HG02970 (cell line): ENCODE measurements around the gene RPS6KB2.

Experiments
- ATAC-seq: cut with Tn5 transposase; IDR thresholded peaks from one replicate; pipeline ENCODE4 v1.9.1; 2021; ENCODE audit warnings: mild to moderate bottlenecking, moderate library complexity, moderate number of reproducible peaks; ENCODE audit not compliant: unreplicated experiment, low FRiP score

Gene RPS6KB2

DNA sequence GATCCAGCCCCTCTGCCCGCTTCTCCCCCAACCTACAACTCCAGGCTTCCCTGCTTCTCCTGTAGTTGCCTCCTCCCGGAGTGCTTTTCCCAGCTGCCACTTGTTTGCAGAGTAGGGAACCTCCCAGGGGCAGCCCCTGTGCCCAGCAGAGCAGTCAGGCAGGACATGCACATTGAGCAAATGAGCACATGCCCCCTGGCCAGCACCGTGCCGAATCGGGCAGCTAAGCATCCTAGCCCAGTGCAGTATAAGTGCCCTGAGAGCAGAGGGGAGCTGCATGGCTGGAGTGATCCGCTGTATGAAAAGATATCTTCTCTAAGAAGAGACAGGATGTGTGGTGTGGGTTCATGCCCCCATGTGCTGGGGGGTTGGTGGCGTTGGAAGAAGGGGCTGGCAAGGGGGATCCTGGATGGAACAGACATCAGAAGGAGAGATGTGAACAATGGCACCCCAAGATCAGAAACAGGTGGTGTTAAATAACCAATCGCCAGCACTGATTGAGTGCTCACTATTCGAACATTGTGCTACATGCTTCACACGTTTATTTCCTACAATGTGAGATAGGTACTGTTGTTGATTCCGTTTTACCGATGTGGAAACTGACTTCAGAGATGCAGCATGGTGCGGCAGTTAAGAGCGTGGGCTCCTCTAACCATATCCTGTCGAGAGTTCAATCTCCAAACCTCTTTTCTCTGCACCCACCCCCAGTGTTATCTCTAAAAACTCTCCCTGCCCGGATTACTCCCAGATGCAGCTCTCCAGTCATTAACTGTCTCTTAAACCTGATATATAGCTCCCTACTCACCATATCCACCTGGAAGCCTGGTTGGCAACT lies 55.8 kb downstream of the RPS6KB2 start:
- no peak for ATAC-seq

DNA sequence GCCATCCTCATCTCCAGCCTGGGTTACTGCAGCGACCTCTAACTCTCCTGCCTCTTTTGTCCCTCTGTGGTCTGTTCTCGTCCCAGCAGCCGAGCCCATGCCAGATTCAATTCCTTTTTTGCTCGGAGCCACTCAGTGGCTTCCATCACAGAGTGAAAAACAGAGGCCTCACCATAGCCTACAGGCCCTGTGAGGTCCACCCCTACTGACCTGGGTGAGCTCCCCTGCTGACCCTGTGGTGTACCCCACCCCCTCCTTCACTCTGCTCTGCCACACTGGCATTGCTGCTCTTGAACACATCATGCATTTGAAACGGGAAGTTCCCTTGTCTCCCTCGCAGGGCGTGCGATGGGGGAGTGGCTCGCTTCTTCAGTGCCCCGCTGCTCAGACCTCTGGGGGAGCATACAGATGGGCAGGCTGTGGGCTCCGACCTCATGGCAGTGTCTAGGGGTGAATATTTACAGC lies 56.6 kb downstream of the RPS6KB2 start:
- no peak for ATAC-seq
